GM23338 (cell line): ENCODE data around the gene RPH3AL. TPM values are rescaled to one million over a fixed set of nuclear protein-coding genes. Genes with fewer than 3 reads are reported as not detected.

Experiments
- ATAC-seq: fragments of 200-7000 bp; cut with Tn5 transposase; 3 replicates; pipeline ENCODE4 v1.9.1; 2020
- DNase-seq: peaks from one replicate; pipeline ENCODE4 v3.0.0-alpha.2; 2015; ENCODE audit warnings: low spot score
- H2AFZ ChIP-seq: fragments of 200-600 bp; sonication (generic); 2 replicates; pipeline ENCODE4 v1.8.0; 2016; ENCODE audit warnings: antibody characterized with exemption, mild to moderate bottlenecking, moderate library complexity
- H3F3A ChIP-seq: fragments of 200-600 bp; sonication (generic); replicated peaks from 2 replicates; pipeline ENCODE4 v1.8.0; 2017; ENCODE audit warnings: antibody characterized with exemption, mixed run types, low read depth
- H3K27ac ChIP-seq: fragments of 200-600 bp; sonication (generic); 2 replicates; pipeline ENCODE4 v1.6.1; 2016; ENCODE audit warnings: low read depth
- H3K27me3 ChIP-seq: fragments of 200-600 bp; sonication (generic); 2 replicates; pipeline ENCODE4 v1.8.0; 2016; ENCODE audit warnings: mild to moderate bottlenecking, mixed run types, moderate library complexity; ENCODE audit not compliant: insufficient read depth
- H3K36me3 ChIP-seq: fragments of 200-600 bp; sonication (generic); 2 replicates; pipeline ENCODE4 v1.8.0; 2016; ENCODE audit warnings: mild to moderate bottlenecking; ENCODE audit not compliant: insufficient read depth
- H3K4me1 ChIP-seq: fragments of 200-600 bp; sonication (generic); 2 replicates; pipeline ENCODE4 v1.8.0; 2016; ENCODE audit warnings: mild to moderate bottlenecking, moderate library complexity; ENCODE audit not compliant: insufficient read depth
- H3K4me2 ChIP-seq: fragments of 200-600 bp; sonication (generic); 2 replicates; pipeline ENCODE4 v1.7.1; 2017; ENCODE audit warnings: mixed run types
- H3K4me3 ChIP-seq: fragments of 200-600 bp; sonication (generic); 2 replicates; pipeline ENCODE4 v1.6.1; 2016; ENCODE audit warnings: mixed run types
- H3K79me2 ChIP-seq: fragments of 200-600 bp; sonication (generic); replicated peaks from 2 replicates; pipeline ENCODE4 v1.8.0; 2017; ENCODE audit warnings: mild to moderate bottlenecking; ENCODE audit not compliant: insufficient read depth
- H3K9me2 ChIP-seq: fragments of 200-600 bp; sonication (generic); 2 replicates; pipeline ENCODE4 v1.8.0; 2017; ENCODE audit not compliant: insufficient read depth
- H4K20me1 ChIP-seq: fragments of 200-600 bp; sonication (generic); replicated peaks from 2 replicates; pipeline ENCODE4 v1.8.0; 2017; ENCODE audit warnings: mild to moderate bottlenecking; ENCODE audit not compliant: insufficient read depth
- H3K27ac Mint-ChIP-seq: 2 replicates; pipeline ENCODE4 v1.8.0; 2020; ENCODE audit warnings: inconsistent platforms, mild to moderate bottlenecking, moderate library complexity, mixed read lengths
- H3K27me3 Mint-ChIP-seq: 3 replicates; pipeline ENCODE4 v1.8.0; 2022; ENCODE audit warnings: low read depth, mild to moderate bottlenecking, moderate library complexity, mixed read lengths, inconsistent platforms; ENCODE audit not compliant: insufficient read depth, poor library complexity
- H3K36me3 Mint-ChIP-seq: 3 replicates; pipeline ENCODE4 v1.8.0; 2021; ENCODE audit warnings: low read depth, mild to moderate bottlenecking, inconsistent platforms, moderate library complexity, mixed read lengths
- H3K4me1 Mint-ChIP-seq: 3 replicates; pipeline ENCODE4 v1.8.0; 2020; ENCODE audit warnings: mild to moderate bottlenecking, inconsistent platforms, mixed read lengths
- H3K4me3 Mint-ChIP-seq: 3 replicates; pipeline ENCODE4 v1.8.0; 2021; ENCODE audit warnings: moderate library complexity, mild to moderate bottlenecking, inconsistent platforms, mixed read lengths
- H3K9me3 Mint-ChIP-seq: 3 replicates; pipeline ENCODE4 v1.8.0; 2020; ENCODE audit warnings: moderate library complexity, mild to moderate bottlenecking, inconsistent platforms, mixed read lengths
- CREB1 ChIP-seq: fragments of 250-450 bp; sonication (Bioruptor Pico); IDR thresholded peaks from 2 replicates; pipeline ENCODE4 v1.5.0; 2020; ENCODE audit warnings: low read depth, mild to moderate bottlenecking, moderate library complexity
- EZH2 ChIP-seq: fragments of 200-600 bp; sonication (generic); IDR thresholded peaks from one replicate; pipeline ENCODE4 v1.8.0; 2017; ENCODE audit warnings: antibody characterized with exemption, mild to moderate bottlenecking, low read depth; ENCODE audit not compliant: unreplicated experiment
- EZH2phosphoT487 ChIP-seq: fragments of 200-600 bp; sonication (generic); IDR thresholded peaks from one replicate; pipeline ENCODE4 v1.8.1; 2018; ENCODE audit warnings: antibody characterized with exemption; ENCODE audit not compliant: unreplicated experiment
- JUNB ChIP-seq: IDR thresholded peaks from one replicate; pipeline ENCODE4 v1.6.1; 2016; ENCODE audit warnings: antibody characterized with exemption; ENCODE audit not compliant: unreplicated experiment
- NANOG ChIP-seq: IDR thresholded peaks from 2 replicates; pipeline ENCODE4 v1.6.1; 2016; ENCODE audit warnings: antibody characterized with exemption, borderline replicate concordance
- POLR2AphosphoS5 ChIP-seq: IDR thresholded peaks from 2 replicates; pipeline ENCODE4 v1.6.1; 2016; ENCODE audit warnings: antibody characterized with exemption, low read depth
- ZNF114 ChIP-seq: fragments of 250-450 bp; sonication (Bioruptor Pico); IDR thresholded peaks from 2 replicates; pipeline ENCODE4 v1.5.0; 2020; ENCODE audit warnings: mild to moderate bottlenecking, moderate library complexity
- ZNF331 ChIP-seq: fragments of 250-450 bp; sonication (Bioruptor Pico); IDR thresholded peaks from 2 replicates; pipeline ENCODE4 v1.5.0; 2020; ENCODE audit warnings: low read depth, mild to moderate bottlenecking, moderate library complexity
- polyA plus RNA-seq: library from polyadenylated mRNA; unstranded; fragments of >200 nt; fragmentation: Nextera tagmentation; extraction: Ambion mirVana; gene quantifications from 2 replicates; pipeline ENCODE4 v1.2.1, GENCODE V29; 2016
- total RNA-seq: library from RNA; depleted of rRNA; stranded (reverse); fragments of >200 nt; shearing (Covaris generic); gene quantifications from 2 replicates; pipeline ENCODE4 v1.2.3, GENCODE V29; 2014
- TF ChIP-seq, protein P1 (sequence below): IDR thresholded peaks from one replicate; pipeline ENCODE4 v1.6.1; 2018; ENCODE audit warnings: antibody characterized with exemption; ENCODE audit not compliant: unreplicated experiment
- TF ChIP-seq, protein P2 (sequence below): IDR thresholded peaks from 2 replicates; pipeline ENCODE4 v1.6.1; 2016; ENCODE audit warnings: antibody characterized with exemption

The RPH3AL gene
- total and polyA plus RNA-seq, 2 experiments from 2014 or later: 2.7 to 6.3 TPM

DNA sequence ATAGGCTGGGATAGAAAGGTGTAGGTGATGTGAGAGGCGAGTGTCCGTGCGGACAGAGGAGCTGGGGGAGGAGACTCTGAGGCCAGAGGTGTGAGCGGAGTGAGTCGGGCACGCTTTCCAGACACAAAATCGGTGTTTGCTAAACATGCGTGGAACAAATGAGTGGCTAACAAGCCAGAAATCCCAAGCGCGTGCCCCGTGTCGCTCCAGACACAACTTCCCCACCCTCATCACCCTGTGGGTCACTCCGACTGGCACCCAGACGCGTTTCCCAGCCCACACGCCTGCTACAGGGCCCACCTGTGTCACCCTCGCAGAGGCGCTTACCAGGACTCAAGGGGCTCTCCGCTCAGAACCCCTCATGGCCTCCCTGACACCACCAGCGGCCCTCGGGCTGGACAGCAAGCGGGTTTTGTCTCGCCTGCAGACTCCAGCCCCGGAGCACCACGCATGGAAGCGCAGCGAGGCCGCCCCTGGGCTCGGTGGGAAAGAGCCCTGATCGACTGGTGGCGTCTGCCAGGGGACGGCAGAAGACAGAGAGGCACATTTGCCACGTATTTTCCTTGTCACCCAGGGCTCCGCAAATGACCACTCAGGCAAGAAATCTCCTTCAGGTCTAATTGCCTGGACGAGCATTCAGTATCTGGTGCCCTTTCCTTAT, 6.0 kb upstream of the RPH3AL start:
- peaks cover 29% of the 10 kb centered on the region for H3K9me3 Mint-ChIP-seq
- H3K27me3 Mint-ChIP-seq: peaks cover 15% of the 10 kb centered on the region
- no peak for DNase-seq

DNA sequence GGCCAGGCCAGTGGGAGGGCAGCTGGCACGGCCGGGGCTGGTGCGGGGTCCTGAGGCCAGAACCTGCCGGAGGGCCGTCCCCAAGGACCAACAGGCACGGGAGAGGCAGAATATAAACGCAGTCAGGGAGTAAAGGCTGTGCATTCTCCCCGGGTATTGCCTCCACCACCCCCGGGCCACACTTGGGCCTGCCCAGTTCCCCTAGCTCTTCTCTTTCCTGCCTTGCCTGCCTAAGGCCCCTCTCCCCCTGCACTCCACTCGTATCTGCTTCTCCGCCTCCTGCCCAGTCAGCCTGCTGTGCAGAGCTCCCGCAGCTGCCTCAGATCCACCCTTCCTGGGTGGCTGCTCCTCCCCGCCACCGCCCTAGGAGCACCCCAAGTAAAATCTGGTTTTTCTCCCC, 5.0 kb upstream of the RPH3AL start:
- Histone ChIP-seq H3K4me2 (no peak overlapping the region), H3K4me3 (no peak overlapping the region), H4K20me1 (no peaks in the 10 kb centered on the region), H3K9me2 (no peaks in the 10 kb centered on the region), H3K27me3 (no peaks in the 10 kb centered on the region), H2AFZ (no peak overlapping the region), H3K36me3 (no peaks in the 10 kb centered on the region), H3F3A (0 out of 2 replicates have a peak, but pooled peaks cover 4% of the 10 kb centered on the region), H3K4me1 (no peaks in the 10 kb centered on the region), H3K27ac (no peak overlapping the region), H3K79me2 (no peaks in the 10 kb centered on the region)
- ATAC-seq: no peak
- no peak overlapping the region for H3K27ac Mint-ChIP-seq
- H3K9me3 Mint-ChIP-seq: peaks cover 29% of the 10 kb centered on the region
- no peak for DNase-seq
- peaks cover 19% of the 10 kb centered on the region for H3K36me3 Mint-ChIP-seq
- no peak overlapping the region for H3K4me3 Mint-ChIP-seq
- H3K4me1 Mint-ChIP-seq: peaks cover 7% of the 10 kb centered on the region
- peaks cover 15% of the 10 kb centered on the region for H3K27me3 Mint-ChIP-seq
- TF ChIP-seq POLR2AphosphoS5 (no peak), EZH2 (no peak), EZH2phosphoT487 (no peak), ZNF114 (no peak), NANOG (no peak), ZNF331 (CRISPR knock-in tag) (no peak), JUNB (no peak), CREB1 (CRISPR knock-in tag) (no peak)
- TF ChIP-seq, protein P1, sequence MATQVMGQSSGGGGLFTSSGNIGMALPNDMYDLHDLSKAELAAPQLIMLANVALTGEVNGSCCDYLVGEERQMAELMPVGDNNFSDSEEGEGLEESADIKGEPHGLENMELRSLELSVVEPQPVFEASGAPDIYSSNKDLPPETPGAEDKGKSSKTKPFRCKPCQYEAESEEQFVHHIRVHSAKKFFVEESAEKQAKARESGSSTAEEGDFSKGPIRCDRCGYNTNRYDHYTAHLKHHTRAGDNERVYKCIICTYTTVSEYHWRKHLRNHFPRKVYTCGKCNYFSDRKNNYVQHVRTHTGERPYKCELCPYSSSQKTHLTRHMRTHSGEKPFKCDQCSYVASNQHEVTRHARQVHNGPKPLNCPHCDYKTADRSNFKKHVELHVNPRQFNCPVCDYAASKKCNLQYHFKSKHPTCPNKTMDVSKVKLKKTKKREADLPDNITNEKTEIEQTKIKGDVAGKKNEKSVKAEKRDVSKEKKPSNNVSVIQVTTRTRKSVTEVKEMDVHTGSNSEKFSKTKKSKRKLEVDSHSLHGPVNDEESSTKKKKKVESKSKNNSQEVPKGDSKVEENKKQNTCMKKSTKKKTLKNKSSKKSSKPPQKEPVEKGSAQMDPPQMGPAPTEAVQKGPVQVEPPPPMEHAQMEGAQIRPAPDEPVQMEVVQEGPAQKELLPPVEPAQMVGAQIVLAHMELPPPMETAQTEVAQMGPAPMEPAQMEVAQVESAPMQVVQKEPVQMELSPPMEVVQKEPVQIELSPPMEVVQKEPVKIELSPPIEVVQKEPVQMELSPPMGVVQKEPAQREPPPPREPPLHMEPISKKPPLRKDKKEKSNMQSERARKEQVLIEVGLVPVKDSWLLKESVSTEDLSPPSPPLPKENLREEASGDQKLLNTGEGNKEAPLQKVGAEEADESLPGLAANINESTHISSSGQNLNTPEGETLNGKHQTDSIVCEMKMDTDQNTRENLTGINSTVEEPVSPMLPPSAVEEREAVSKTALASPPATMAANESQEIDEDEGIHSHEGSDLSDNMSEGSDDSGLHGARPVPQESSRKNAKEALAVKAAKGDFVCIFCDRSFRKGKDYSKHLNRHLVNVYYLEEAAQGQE: no peak
- TF ChIP-seq, protein P2, sequence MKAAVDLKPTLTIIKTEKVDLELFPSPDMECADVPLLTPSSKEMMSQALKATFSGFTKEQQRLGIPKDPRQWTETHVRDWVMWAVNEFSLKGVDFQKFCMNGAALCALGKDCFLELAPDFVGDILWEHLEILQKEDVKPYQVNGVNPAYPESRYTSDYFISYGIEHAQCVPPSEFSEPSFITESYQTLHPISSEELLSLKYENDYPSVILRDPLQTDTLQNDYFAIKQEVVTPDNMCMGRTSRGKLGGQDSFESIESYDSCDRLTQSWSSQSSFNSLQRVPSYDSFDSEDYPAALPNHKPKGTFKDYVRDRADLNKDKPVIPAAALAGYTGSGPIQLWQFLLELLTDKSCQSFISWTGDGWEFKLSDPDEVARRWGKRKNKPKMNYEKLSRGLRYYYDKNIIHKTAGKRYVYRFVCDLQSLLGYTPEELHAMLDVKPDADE: no peak

More for the DNA sequence above, 6.0 kb upstream of the RPH3AL start:
- Mint-ChIP-seq H3K27ac (no peak overlapping the region; the same call in 1 of the 2 replicates), H3K36me3 (peaks cover 19% of the 10 kb centered on the region), H3K4me3 (no peak overlapping the region), H3K4me1 (no peaks in the 10 kb centered on the region; the same call in 2 of the 3 replicates)
- H3K4me1 ChIP-seq: no peaks in the 10 kb centered on the region
- no peak overlapping the region for H3K27ac ChIP-seq
- H3K27me3 ChIP-seq: no peaks in the 10 kb centered on the region
- no peak; the same call in 2 of the 3 replicates for ATAC-seq
- H2AFZ ChIP-seq: no peak overlapping the region
- H4K20me1 ChIP-seq: no peaks in the 10 kb centered on the region
- TF ChIP-seq, protein P2: no peak
- TF ChIP-seq EZH2phosphoT487 (no peak), CREB1 (CRISPR knock-in tag) (no peak)
- no peak overlapping the region for H3K4me2 ChIP-seq
- no peaks in the 10 kb centered on the region for H3K9me2 ChIP-seq
- 0 out of 2 replicates have a peak, but pooled peaks cover 4% of the 10 kb centered on the region for H3F3A ChIP-seq
- H3K36me3 ChIP-seq: no peaks in the 10 kb centered on the region
- H3K79me2 ChIP-seq: no peaks in the 10 kb centered on the region
- no peak overlapping the region for H3K4me3 ChIP-seq
